Natural killer cell (primary cell): ENCODE measurements around the gene ASB17. TPM values are rescaled to one million over a fixed set of nuclear protein-coding genes. Genes with fewer than 3 reads are reported as not detected.
"Not testable (repeated sequence)": the region's sequence is repeated elsewhere in the genome, so short reads cannot be mapped to it uniquely, and the experiment has no call there.

Experiments
- ATAC-seq, 3 donors: fragments of 150-1000 bp in 2 of 3; fragments of 200-7000 bp in 1 of 3; cut with Tn5 transposase; 1 replicate in 1 of 3; 2 replicates in 2 of 3; pipeline ENCODE4 v1.10.0; 2021; ENCODE audit warnings: mild to moderate bottlenecking in 2 of 3, moderate library complexity in 2 of 3
- DNase-seq, 2 donors: peaks; one replicate each; pipeline versions ENCODE4 v3.0.0 to v3.0.0-alpha.2; 2013 to 2021; ENCODE audit warnings: mixed read lengths in 1 of 2
- H3K27ac ChIP-seq: one replicate; pipeline ENCODE4 v1.5.1; 2013; ENCODE audit warnings: mild to moderate bottlenecking, low read length
- H3K27me3 ChIP-seq: one replicate; pipeline ENCODE4 v1.6.1; 2013; ENCODE audit warnings: low read length; ENCODE audit not compliant: control insufficient read depth, insufficient read depth
- H3K36me3 ChIP-seq: one replicate; pipeline ENCODE4 v1.6.1; 2013; ENCODE audit warnings: low read length; ENCODE audit not compliant: control insufficient read depth, insufficient read depth
- H3K4me1 ChIP-seq: one replicate; pipeline ENCODE4 v1.6.1; 2013; ENCODE audit warnings: low read length; ENCODE audit not compliant: control insufficient read depth, insufficient read depth
- H3K4me3 ChIP-seq: one replicate; pipeline ENCODE4 v1.5.1; 2013; ENCODE audit warnings: low read length
- H3K9me3 ChIP-seq: one replicate; pipeline ENCODE4 v1.6.1; 2013; ENCODE audit warnings: low read length; ENCODE audit not compliant: control insufficient read depth, insufficient read depth
- H3K27ac Mint-ChIP-seq, 2 donors: one replicate each; pipeline ENCODE4 v1.8.0; 2022; ENCODE audit warnings: mild to moderate bottlenecking in 2 of 2, mixed read lengths in 2 of 2, moderate library complexity in 1 of 2
- H3K27me3 Mint-ChIP-seq, 2 donors: one replicate each; pipeline ENCODE4 v1.8.0; 2022; ENCODE audit warnings: low read depth in 2 of 2, mixed read lengths in 2 of 2
- H3K36me3 Mint-ChIP-seq: one replicate; pipeline ENCODE4 v1.8.0; 2022; ENCODE audit warnings: mixed read lengths
- H3K4me1 Mint-ChIP-seq, 2 donors: one replicate each; pipeline ENCODE4 v1.8.0; 2022; ENCODE audit warnings: mixed read lengths in 2 of 2
- H3K4me3 Mint-ChIP-seq: one replicate; pipeline ENCODE4 v1.8.0; 2022; ENCODE audit warnings: mild to moderate bottlenecking, moderate library complexity, mixed read lengths
- H3K9me3 Mint-ChIP-seq, 2 donors: one replicate each; pipeline ENCODE4 v1.8.0; 2022; ENCODE audit warnings: mixed read lengths in 2 of 2
- WGBS: methylation state at CpG from one replicate; pipeline ENCODE4 v1.1.7; 2013; ENCODE audit warnings: missing lambda C conversion rate; ENCODE audit not compliant: insufficient coverage; 5-methylcytosine and 5-hydroxymethylcytosine counted together
- intact Hi-C: fragments of 100-400 bp; cut with micrococcal nuclease; formaldehyde crosslinking; loops from one replicate; pipeline ENCODE4 v1.14.2; 2022
- total RNA-seq, 4 donors: library from RNA; stranded (reverse); fragments of 120-200 nt in 1 of 4; gene quantifications; one replicate each; pipeline versions ENCODE4 v1.2.3 to v1.2.4, GENCODE V29; 2013 to 2022
- TF ChIP-seq, protein P1 (sequence below): fragments of 200-600 bp; IDR thresholded peaks from one replicate; pipeline ENCODE4 v1.8.0; 2022; ENCODE audit warnings: antibody characterized with exemption

ASB17 gene
- total RNA-seq, 3 donors from 2014 or later (not counting 1 experiment from before 2014, with no cell fraction given) = not detected

- peaks cover 0 to 3% of the 10 kb centered on the region in 2 donors for H3K27me3 Mint-ChIP-seq
- no peaks in the 10 kb centered on the region for H3K36me3 Mint-ChIP-seq
- no peak overlapping the region for H3K27ac Mint-ChIP-seq
- no peak overlapping the region for H3K27ac ChIP-seq
- no peak overlapping the region for H3K4me3 Mint-ChIP-seq
- H3K9me3 ChIP-seq = no peaks in the 10 kb centered on the region
- TF ChIP-seq, protein P1, sequence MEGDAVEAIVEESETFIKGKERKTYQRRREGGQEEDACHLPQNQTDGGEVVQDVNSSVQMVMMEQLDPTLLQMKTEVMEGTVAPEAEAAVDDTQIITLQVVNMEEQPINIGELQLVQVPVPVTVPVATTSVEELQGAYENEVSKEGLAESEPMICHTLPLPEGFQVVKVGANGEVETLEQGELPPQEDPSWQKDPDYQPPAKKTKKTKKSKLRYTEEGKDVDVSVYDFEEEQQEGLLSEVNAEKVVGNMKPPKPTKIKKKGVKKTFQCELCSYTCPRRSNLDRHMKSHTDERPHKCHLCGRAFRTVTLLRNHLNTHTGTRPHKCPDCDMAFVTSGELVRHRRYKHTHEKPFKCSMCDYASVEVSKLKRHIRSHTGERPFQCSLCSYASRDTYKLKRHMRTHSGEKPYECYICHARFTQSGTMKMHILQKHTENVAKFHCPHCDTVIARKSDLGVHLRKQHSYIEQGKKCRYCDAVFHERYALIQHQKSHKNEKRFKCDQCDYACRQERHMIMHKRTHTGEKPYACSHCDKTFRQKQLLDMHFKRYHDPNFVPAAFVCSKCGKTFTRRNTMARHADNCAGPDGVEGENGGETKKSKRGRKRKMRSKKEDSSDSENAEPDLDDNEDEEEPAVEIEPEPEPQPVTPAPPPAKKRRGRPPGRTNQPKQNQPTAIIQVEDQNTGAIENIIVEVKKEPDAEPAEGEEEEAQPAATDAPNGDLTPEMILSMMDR = no peak
- DNase-seq (no peak), ATAC-seq (no peak)
- peaks cover 0 to 3% of the 10 kb centered on the region in 2 donors for H3K9me3 Mint-ChIP-seq
- H3K4me3 ChIP-seq = no peak overlapping the region
- no peaks in the 10 kb centered on the region for H3K36me3 ChIP-seq
- H3K4me1 Mint-ChIP-seq = no peaks in the 10 kb centered on the region
- intact Hi-C loops = no loop called here
- no peaks in the 10 kb centered on the region for H3K4me1 ChIP-seq
- H3K27me3 ChIP-seq = no peaks in the 10 kb centered on the region
Measured at GRCh38 chr1:75954586-75954985, 22.4 kb upstream of the ASB17 start.

- H3K4me3 ChIP-seq = no peak overlapping the region
- Mint-ChIP-seq H3K9me3 (no peaks in the 10 kb centered on the region), H3K4me3 (no peak overlapping the region), H3K27me3 (no peaks in the 10 kb centered on the region), H3K36me3 (no peaks in the 10 kb centered on the region), H3K27ac (no peak overlapping the region), H3K4me1 (no peaks in the 10 kb centered on the region)
- no peaks in the 10 kb centered on the region for H3K27me3 ChIP-seq
- intact Hi-C loops = no loop called here
- DNase-seq (no peak), ATAC-seq (no peak)
- WGBS = 87% methylated on average over 4 of the region's 4 CpGs
- H3K36me3 ChIP-seq = no peaks in the 10 kb centered on the region
- no peak overlapping the region for H3K27ac ChIP-seq
- no peaks in the 10 kb centered on the region for H3K4me1 ChIP-seq
- TF ChIP-seq, protein P1 = no peak
- H3K9me3 ChIP-seq = no peaks in the 10 kb centered on the region
Measured at GRCh38 chr1:75953461-75953860, 21.3 kb upstream of the ASB17 start.

DNA sequence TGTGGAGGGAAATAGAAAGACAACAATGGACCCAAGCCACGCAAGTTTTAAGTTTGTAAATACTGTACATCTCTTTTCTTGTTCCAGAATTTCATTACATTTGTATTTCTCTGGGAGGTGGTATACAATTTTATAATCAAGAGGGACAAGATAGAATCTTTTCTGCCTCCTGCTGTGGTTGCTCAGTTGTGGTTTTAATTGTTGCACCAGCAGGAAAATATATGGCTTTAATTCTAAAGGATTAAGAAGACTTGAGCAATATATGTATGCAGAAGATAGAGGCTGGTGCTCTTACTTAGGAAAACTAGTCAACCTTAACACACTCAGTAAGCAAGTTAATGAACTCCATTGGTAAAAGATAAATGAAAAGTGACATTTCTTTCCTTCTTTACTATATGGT lies 19.8 kb upstream of the ASB17 start:
- Histone ChIP-seq H3K4me1 (no peaks in the 10 kb centered on the region), H3K9me3 (no peaks in the 10 kb centered on the region), H3K36me3 (no peaks in the 10 kb centered on the region), H3K27ac (no peak overlapping the region), H3K27me3 (no peaks in the 10 kb centered on the region), H3K4me3 (no peak overlapping the region)
- WGBS = no CpG with 5 or more reads among the region's 1 CpG
- ATAC-seq = no peak
- H3K27me3 Mint-ChIP-seq = no peaks in the 10 kb centered on the region
- no peak overlapping the region for H3K27ac Mint-ChIP-seq
- H3K9me3 Mint-ChIP-seq = peaks cover 0 to under 1% of the 10 kb centered on the region in 2 donors
- H3K36me3 Mint-ChIP-seq = no peaks in the 10 kb centered on the region
- TF ChIP-seq, protein P1 = no peak
- H3K4me1 Mint-ChIP-seq = no peaks in the 10 kb centered on the region
- DNase-seq = no peak
- intact Hi-C loops = no loop called here
- H3K4me3 Mint-ChIP-seq = no peak overlapping the region

DNA sequence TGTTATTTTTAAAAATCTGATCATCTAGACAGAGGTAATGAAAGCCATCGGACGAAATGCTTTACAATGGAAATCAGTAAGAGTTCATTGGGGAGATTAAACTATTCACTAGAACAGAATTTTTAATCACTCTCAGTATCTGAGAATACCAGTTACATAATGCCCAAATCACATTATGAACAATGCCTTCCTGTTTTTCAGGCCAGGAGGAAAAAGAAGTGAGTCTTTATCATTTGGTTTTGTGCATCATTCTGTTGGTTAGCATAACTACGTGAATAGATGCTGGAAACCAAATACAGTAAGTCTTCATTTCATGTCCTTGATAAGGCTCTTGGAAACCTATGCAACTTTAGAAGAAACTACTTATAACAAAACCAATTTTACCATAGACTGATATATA lies 18.0 kb upstream of the ASB17 start:
- Histone ChIP-seq H3K4me1 (no peaks in the 10 kb centered on the region), H3K4me3 (no peak overlapping the region), H3K9me3 (no peaks in the 10 kb centered on the region), H3K36me3 (no peaks in the 10 kb centered on the region), H3K27ac (no peak overlapping the region), H3K27me3 (no peaks in the 10 kb centered on the region)
- WGBS = 75% methylated on average over 2 of the region's 3 CpGs
- H3K27me3 Mint-ChIP-seq = no peaks in the 10 kb centered on the region
- no peaks in the 10 kb centered on the region for H3K36me3 Mint-ChIP-seq
- TF ChIP-seq, protein P1 = no peak
- H3K4me1 Mint-ChIP-seq = no peaks in the 10 kb centered on the region
- H3K27ac Mint-ChIP-seq = no peak overlapping the region
- H3K9me3 Mint-ChIP-seq = peaks cover 3 to 10% of the 10 kb centered on the region in 2 donors
- no peak overlapping the region for H3K4me3 Mint-ChIP-seq
- no peak for DNase-seq
- intact Hi-C loops = no loop called here
- ATAC-seq = no peak

DNA sequence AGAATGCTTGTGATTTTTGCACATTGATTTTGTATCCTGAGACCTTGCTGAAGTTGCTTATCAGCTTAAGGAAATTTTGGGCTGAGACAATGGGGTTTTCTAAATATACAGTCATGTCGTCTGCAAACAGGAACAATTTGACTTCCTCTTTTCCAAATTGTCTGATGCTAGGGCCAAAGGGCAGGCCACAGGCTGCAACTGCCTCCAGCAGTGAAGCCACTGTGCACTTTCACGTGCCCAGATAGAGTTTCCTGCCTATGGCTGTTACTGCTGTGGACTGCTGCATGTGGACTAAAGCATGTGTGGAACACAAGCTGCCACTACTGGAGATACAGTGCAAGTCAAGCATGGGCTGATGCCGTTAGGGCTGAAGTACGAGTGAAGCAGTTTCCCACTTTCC lies 10.8 kb upstream of the ASB17 start:
- not testable (repeated sequence) for H3K4me1 Mint-ChIP-seq, H3K4me3 Mint-ChIP-seq

More for the DNA sequence above, 10.8 kb upstream of the ASB17 start:
- H3K4me1 ChIP-seq, H3K27me3 ChIP-seq, intact Hi-C loops, H3K36me3 Mint-ChIP-seq, H3K27ac ChIP-seq, H3K9me3 ChIP-seq, H3K36me3 ChIP-seq, ATAC-seq, H3K27me3 Mint-ChIP-seq, H3K27ac Mint-ChIP-seq, DNase-seq, H3K4me3 ChIP-seq: not testable (repeated sequence)
- H3K9me3 Mint-ChIP-seq = peaks cover 5 to 14% of the 10 kb centered on the region in 2 donors
- 53% methylated on average over 4 of the region's 4 CpGs for WGBS
